ENCODE results near the gene FRY.

Gene FRY

DNA sequence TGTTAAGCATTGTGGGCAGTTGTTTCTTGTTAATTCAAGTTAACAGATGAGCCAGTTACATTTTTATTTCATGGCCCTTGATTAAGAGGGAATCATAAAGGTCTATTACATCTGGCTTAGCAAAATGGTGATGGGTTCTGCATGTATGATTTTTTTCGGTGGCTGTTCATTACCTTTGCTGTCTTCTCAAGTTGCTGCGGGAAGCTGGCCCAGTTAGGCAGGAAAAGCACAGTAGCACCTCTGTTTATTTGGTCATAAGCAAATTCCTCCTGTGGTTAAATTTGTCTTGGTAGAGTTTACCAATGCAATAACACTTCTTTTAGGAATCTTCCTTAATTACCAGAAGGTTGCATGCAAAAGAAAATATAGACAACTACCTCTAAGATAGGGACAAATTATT lies 104.5 kb downstream of the FRY start:
- DNase-seq, result no peak

DNA sequence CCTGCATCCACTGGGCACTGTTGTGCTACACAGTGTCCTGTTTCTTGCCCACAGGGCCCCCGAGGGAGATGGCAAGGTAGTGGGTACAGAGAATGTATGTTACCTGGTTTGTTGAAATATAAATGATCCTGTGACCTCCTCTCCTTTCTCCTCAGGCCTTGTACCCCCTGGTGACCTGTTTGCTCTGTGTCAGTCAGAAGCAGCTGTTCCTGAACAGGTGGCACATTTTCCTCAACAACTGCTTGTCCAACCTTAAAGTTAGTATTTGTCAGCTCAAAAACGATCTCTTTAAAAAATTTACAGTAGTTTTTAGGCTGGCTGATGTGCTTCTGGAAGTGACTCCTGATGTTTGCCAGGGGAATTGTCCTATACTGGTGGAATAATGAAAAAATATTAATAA lies 105.1 kb downstream of the FRY start:
- DNase-seq, result no peak

GRCh38 chr13:32139251-32139650 lies 107.7 kb downstream of the FRY start:
- no peak for DNase-seq

- DNase-seq, result no peak
These were observed 108.5 kb downstream of the FRY start for GRCh38 chr13:32140109-32140508.

DNA sequence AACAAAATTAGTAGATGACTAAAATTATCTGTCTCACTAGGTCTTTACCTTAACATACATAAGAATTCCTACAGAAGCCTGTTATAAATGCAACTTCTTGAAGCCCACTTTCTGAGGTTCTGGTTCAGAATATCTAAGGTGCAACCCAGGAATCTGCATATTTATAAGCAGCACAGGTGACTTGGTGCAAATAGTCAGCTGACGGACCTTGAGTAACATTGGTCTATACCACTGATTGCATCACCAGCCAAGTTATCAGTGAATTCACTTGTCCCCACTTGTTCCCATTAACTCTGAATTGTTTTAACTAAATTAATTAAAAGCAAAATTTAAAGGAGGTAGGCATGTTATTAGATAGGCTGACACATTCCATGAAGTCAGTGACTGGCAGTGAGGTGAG lies 109.9 kb downstream of the FRY start:
- no peak for DNase-seq

DNA sequence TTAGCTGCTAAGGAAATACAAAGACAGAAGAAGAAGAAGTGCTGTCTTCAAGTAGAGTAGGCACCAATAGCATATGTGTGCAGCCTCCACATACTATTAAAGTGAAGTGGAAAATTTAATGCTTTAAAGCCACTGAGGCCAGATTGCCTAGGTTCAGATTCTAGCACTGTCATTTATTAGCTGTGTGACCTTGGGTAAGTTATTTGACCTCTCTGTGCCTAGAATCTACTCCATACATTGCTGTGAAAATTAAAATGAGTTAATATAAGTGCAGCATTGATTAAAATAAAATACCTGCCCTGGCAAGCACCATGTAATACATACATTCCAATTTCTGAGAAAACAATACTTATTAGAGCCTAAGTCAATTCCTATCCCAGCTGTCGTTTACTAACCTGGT lies 110.5 kb downstream of the FRY start:
- no peak for DNase-seq

- no peak for DNase-seq
These were observed 111.4 kb downstream of the FRY start for GRCh38 chr13:32142956-32143375.

GRCh38 chr13:32147193-32147592 lies 115.6 kb downstream of the FRY start:
- DNase-seq, result no peak

DNA sequence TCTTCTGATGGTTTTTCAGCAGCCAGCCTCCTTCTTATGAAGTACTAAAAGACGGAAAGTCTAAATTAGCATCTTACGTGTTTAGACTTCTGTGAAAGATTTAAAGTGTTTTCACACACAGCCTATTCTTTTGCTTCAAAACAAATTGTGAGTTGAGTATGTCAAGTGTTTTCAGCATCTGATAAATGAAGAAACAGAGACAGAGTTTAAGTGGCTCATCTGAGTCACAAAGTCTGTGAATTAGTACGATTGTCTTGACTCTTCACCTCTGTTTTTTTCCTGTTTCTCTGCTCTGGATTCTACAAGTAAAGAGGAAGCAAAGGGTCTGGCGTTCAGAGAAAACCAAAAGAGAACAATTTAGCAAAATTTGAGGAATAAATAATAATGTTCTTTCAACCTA lies 116.4 kb downstream of the FRY start:
- DNase-seq, result no peak

DNA sequence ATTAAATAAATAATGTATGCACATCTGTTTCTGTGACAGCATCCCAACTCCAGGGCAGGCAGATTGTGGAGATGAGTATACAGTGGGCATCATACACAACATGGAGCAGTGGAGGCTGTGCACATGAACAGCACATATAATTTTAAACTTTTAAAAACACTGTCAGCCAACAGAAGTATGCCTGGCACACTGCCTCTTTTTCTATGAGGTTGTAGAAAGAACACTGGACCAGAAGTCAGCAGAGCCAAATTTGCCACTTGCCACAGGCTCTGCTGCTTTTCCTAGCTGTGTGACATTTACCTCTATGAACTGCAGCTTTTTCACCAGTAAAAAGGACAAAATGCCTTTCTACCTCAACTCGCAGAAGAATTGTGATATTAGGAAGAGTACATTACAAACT lies 118.7 kb downstream of the FRY start:
- DNase-seq, result no peak

GRCh38 chr13:32150794-32151193 lies 119.2 kb downstream of the FRY start:
- DNase-seq, result no peak

DNA sequence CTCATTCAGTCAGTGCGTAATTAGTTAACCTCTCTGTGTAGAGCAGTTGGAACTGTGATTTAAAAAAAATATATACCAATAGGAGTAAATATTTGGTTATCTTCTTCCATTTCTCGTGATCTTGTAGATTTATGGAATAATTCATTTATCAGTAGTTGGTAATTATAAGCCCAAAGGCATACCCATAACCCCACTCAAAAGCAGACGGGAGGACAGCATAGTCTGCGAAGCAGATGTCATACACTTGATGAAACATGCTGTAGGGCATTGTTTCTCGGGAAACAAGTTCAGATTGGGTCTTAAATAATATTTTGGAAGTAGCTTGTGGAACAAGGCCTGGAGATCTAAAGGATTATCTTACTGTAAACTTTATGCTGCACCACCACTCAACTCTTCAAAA lies 119.7 kb downstream of the FRY start:
- no peak for DNase-seq

- DNase-seq, result no peak
These were observed 121.5 kb downstream of the FRY start for GRCh38 chr13:32153056-32153455.

DNA sequence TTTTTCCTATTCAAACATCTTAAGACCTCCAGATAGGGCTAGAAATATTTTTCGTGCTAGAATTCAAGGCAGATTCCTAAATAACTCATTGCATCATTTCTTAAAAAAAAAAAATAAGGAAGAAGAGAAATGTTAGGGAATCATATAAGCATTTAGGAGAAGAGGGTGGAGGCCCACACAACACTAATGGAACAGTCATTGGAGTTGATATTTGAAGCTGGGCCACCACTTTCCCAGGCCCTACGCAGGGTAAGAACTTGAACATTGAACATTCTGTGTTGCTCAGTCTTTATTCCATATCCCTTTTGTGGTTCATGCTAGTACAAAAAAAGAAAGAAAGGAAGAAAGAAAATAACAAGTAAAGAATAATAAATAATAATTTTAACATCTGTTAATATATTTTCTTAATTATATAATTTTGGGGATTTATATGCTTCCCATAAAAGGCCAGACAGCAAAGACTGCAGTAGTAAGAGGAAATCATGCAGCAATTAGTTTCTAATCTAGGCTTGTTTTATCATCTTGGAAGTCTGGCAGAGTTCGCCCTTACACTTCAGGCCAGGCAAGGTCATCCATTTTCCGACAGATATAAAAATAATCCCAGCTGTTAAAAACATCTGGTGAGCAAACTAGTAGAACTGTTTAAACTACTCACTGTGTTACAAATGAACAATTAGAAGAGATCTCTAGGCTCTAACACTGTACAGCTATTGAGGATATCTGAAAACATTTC lies 127.7 kb downstream of the FRY start:
- DNase-seq, result no peak

DNA sequence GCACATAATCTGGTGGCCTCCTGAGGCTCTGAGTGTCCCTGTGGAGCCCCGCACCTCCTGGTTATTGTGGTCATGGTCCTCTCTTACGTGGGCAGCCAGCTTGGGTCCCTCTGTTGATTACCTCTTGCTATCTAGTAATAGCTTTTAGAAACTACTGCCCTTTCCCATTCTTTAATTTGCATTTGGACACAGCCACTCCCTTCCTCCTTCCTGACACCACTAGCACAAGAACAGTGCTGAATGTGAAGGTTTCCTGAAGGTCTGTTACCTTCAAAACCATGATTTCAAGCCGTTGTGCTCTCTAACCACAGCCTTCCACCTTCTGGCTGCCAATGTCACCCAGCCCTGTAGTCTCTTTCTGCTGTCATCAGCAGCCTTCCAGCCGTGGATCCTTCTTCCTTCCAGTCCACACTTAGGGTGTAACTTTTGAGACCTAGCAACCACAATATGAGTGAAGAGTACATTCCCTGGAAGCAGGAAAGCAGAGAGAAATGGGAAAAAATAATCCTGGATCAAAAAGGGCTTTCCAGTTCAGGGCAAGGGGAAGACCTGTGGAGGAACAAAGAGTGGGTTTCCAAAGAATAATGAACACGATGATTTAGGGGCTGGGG lies 130.9 kb downstream of the FRY start:
- no peak for DNase-seq

DNA sequence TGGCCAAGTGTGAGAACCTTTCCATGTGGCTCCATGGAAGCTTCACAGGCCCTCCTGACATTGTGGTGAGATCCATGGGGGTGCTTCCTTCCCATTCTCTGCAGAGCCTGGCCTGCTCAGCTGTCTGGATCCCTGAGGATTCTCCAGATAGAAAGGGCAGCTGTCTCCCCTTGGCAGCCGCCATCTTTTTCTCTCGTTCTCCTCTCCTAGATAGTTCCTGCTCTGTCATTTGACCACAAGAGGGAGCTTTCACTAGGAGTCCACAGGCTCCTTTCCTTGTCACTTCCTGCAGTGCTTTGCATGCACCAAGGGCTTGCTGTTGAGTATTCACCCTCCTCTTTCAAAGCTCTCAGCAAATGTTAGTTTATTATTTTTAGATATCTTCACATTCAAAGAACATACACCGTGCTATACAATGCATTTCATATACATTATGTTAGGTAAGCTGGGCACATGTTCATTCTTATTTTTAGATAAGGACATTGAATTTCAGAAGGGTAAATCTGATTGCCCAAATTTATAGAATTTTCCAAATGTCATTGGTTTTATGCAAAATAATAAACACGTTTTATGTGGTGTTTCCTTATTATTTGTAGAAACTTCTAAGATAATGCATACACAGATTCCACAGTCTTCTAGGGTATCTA lies 133.2 kb downstream of the FRY start:
- peak; percentile 51 for DNase-seq

GRCh38 chr13:32165796-32166195 lies 134.2 kb downstream of the FRY start:
- no peak for DNase-seq

GRCh38 chr13:32168131-32168530 lies 136.6 kb downstream of the FRY start:
- no peak for DNase-seq

GRCh38 chr13:32170841-32171240 lies 139.3 kb downstream of the FRY start:
- no peak for DNase-seq

GRCh38 chr13:32173881-32174280 lies 142.3 kb downstream of the FRY start:
- peak; percentile 8 for DNase-seq

GRCh38 chr13:32174366-32174765 lies 142.8 kb downstream of the FRY start:
- DNase-seq, result no peak

GRCh38 chr13:32175307-32175706 lies 143.7 kb downstream of the FRY start:
- DNase-seq, result no peak

- no peak for DNase-seq
These were observed 144.4 kb downstream of the FRY start for GRCh38 chr13:32175943-32176342.

DNA sequence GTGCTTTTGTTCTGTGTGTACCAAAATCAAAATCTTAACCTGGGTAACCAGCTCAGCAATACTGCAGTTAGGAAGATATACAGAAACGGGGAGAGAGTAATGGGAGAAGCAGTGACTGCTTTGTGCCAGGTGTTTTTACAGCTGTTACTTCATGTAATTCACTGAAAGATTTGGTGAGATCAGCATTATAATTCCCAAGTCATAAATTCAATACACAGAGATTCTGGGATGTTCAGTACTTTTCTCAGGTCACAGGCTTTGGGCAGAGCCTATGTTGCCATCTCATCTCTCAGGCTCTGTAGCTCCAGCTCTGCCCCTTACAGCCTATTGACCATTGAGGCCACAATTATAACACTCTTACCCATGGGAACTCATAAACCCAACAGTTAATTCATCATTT lies 145.1 kb downstream of the FRY start:
- DNase-seq, result no peak

GRCh38 chr13:32178763-32179162 lies 147.2 kb downstream of the FRY start:
- peak; percentile 33 for DNase-seq
